Thymus (tissue), 11 donors: Measurements from ENCODE around the gene ATG5. TPM values are rescaled to one million over a fixed set of nuclear protein-coding genes. Genes with fewer than 3 reads are reported as not detected.
"Not testable (repeated sequence)": the region's sequence is repeated elsewhere in the genome, so short reads cannot be mapped to it uniquely, and the experiment has no call there.

Experiments used
- DNase-seq, 9 donors: peaks; one replicate each; pipeline ENCODE4 v3.0.0-alpha.2; 2013; ENCODE audit warnings: low spot score in 9 of 9, low read depth in 6 of 9, missing footprints in 1 of 9
- H3K27ac ChIP-seq, 2 donors: one replicate each; pipeline ENCODE4 v1.5.1; 2013; ENCODE audit warnings: control low read depth in 1 of 2, low read depth in 1 of 2, low read length in 1 of 2, mild to moderate bottlenecking in 1 of 2, moderate library complexity in 1 of 2
- H3K27me3 ChIP-seq, 2 donors: one replicate each; pipeline ENCODE4 v1.5.1; 2013; ENCODE audit warnings: low read length in 1 of 2; ENCODE audit not compliant: control insufficient read depth in 2 of 2, insufficient read depth in 1 of 2
- H3K36me3 ChIP-seq, 2 donors: one replicate each; pipeline ENCODE4 v1.5.1; 2013; ENCODE audit warnings: low read length in 1 of 2, mild to moderate bottlenecking in 1 of 2, moderate library complexity in 1 of 2; ENCODE audit not compliant: control insufficient read depth in 2 of 2, insufficient read depth in 2 of 2
- H3K4me1 ChIP-seq, 2 donors: one replicate each; pipeline ENCODE4 v1.5.1; 2013; ENCODE audit warnings: low read length in 2 of 2; ENCODE audit not compliant: control insufficient read depth in 2 of 2, insufficient read depth in 2 of 2
- H3K4me3 ChIP-seq, 2 donors: one replicate each; pipeline ENCODE4 v1.5.1; 2013; ENCODE audit warnings: low read length in 2 of 2, control low read depth in 1 of 2, mild to moderate bottlenecking in 1 of 2
- H3K9me3 ChIP-seq, 2 donors: one replicate each; pipeline ENCODE4 v1.5.1; 2013; ENCODE audit warnings: low read length in 1 of 2, mild to moderate bottlenecking in 1 of 2; ENCODE audit not compliant: control insufficient read depth in 2 of 2, insufficient read depth in 1 of 2
- WGBS: extraction: QIAGEN DNeasy Blood & Tissue Kit; methylation state at CpG from one replicate; pipeline ENCODE4 v1.1.7; 2013; 5-methylcytosine and 5-hydroxymethylcytosine counted together
- polyA plus RNA-seq: library from polyadenylated mRNA; stranded (reverse); fragments of 200-250 nt; gene quantifications from one replicate; pipeline ENCODE4 v1.2.3, GENCODE V29; 2013
- total RNA-seq: library from RNA; stranded (reverse); fragments of 120-200 nt; gene quantifications from one replicate; pipeline ENCODE4 v1.2.4, GENCODE V29; 2013
- donor health status: healthy.

ATG5 gene
- total and polyA plus RNA-seq, 2 donors = 25.2 to 36.1 TPM

DNA sequence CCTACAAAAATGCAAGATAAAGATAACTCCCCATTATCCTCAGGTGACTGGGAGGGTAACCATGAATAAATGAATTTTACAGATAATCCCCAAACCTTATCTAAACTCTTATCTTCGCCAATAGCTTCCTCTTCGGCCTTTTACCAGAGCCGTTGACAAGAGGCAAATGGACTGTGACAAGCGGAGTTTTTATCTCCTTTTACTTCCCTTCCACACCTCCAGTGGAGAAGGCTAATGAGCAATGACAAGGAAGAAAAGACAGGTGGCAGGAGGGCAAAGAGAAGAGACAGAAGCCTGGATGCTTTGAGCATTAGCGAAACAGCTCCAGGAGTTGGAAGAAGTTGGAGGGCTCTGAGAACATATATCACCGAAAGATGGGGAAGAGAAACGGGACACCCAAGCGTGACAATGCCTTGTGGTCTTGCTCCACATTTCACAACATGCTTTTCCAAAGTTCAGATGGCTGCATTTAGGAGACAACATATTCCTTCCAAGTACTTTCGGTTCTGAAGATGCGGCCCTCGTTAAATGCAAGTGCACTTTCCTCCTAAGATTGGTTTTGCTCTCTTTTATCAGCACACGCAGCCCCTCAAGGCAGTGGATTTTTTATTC lies 170.2 kb downstream of the ATG5 start:
- no peak overlapping the region for H3K4me3 ChIP-seq
- 94% methylated on average over 12 of the region's 12 CpGs for WGBS
- no peaks in the 10 kb centered on the region for H3K36me3 ChIP-seq
- no peaks in the 10 kb centered on the region for H3K27me3 ChIP-seq
- H3K9me3 ChIP-seq = no peaks in the 10 kb centered on the region
- H3K4me1 ChIP-seq = no peaks in the 10 kb centered on the region
- H3K27ac ChIP-seq = no peak overlapping the region
- no peak for DNase-seq

- H3K4me1 ChIP-seq = no peaks in the 10 kb centered on the region
- WGBS = 98% methylated on average over 8 of the region's 8 CpGs
- DNase-seq = no peak
- no peaks in the 10 kb centered on the region for H3K9me3 ChIP-seq
- H3K27me3 ChIP-seq = no peaks in the 10 kb centered on the region
- no peak overlapping the region for H3K4me3 ChIP-seq
- H3K27ac ChIP-seq = no peak overlapping the region
- no peaks in the 10 kb centered on the region for H3K36me3 ChIP-seq
Measured at GRCh38 chr6:106154326-106154725, 171.2 kb downstream of the ATG5 start.

DNA sequence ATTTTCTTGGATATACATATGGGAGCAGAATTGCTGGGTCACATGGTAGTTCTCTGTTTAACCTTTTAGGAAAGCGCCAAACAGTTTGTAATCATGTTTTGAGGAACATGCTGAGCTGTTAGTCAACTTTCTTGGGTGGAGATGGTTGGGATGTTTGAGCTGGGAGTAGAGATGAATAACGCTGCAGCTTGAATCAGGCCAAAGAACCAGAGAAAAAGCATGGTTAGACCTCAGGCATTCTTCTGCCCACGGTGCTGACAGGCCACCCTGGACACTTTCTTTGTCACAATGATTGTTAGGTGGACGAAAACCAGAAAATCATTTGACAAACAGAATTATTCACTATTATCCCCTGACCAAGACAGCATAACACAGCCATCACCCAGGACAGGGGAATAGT lies 172.6 kb downstream of the ATG5 start:
- WGBS = 92% methylated on average over 4 of the region's 4 CpGs
- Histone ChIP-seq H3K27ac (no peak overlapping the region), H3K36me3 (no peaks in the 10 kb centered on the region), H3K9me3 (no peaks in the 10 kb centered on the region), H3K27me3 (no peaks in the 10 kb centered on the region), H3K4me3 (no peak overlapping the region), H3K4me1 (no peaks in the 10 kb centered on the region)
- DNase-seq = no peak

DNA sequence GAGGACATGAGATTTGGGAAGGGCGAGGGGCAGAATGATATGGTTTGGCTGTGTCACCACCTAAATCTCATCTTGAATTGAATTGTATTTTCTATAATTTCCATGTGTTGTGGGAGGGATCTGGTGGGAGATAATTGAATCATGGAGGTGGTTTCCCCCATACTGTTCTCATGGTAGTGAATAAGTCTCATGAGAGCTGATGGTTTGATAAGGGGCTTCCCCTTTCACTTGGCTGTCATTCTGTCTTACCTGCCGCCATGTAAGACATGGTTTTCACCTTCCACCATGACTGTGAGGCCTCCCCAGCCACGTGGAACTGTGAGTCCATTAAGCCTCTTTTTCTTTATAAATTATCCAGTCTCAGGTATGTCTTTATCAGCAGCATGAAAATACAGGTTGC lies 173.1 kb downstream of the ATG5 start:
- H3K36me3 ChIP-seq, H3K9me3 ChIP-seq, H3K4me1 ChIP-seq, H3K27me3 ChIP-seq, H3K27ac ChIP-seq, H3K4me3 ChIP-seq, DNase-seq: not testable (repeated sequence)
- WGBS = 90% methylated on average over 3 of the region's 3 CpGs

GRCh38 chr6:106149472-106150069 lies 176.0 kb downstream of the ATG5 start:
- no peaks in the 10 kb centered on the region for H3K27me3 ChIP-seq
- no peaks in the 10 kb centered on the region for H3K9me3 ChIP-seq
- H3K27ac ChIP-seq = no peak overlapping the region
- peaks cover 0 to 11% of the 10 kb centered on the region in 2 donors for H3K4me1 ChIP-seq
- 65% methylated on average over 1 of the region's 1 CpG for WGBS
- no peaks in the 10 kb centered on the region for H3K36me3 ChIP-seq
- peak in 1 of 9 donors; percentile 18 for DNase-seq
- H3K4me3 ChIP-seq = no peak overlapping the region

- Histone ChIP-seq H3K27ac (no peak overlapping the region), H3K4me1 (peaks cover 0 to 17% of the 10 kb centered on the region in 2 donors), H3K4me3 (no peak overlapping the region), H3K27me3 (no peaks in the 10 kb centered on the region), H3K9me3 (no peaks in the 10 kb centered on the region), H3K36me3 (no peaks in the 10 kb centered on the region)
- 74% methylated on average over 2 of the region's 2 CpGs for WGBS
- no peak for DNase-seq
Measured at GRCh38 chr6:106147476-106147875, 178.1 kb downstream of the ATG5 start.

- no peak overlapping the region for H3K4me3 ChIP-seq
- H3K27me3 ChIP-seq = no peaks in the 10 kb centered on the region
- no peaks in the 10 kb centered on the region for H3K36me3 ChIP-seq
- no peaks in the 10 kb centered on the region for H3K9me3 ChIP-seq
- WGBS = 95% methylated on average over 2 of the region's 2 CpGs
- H3K4me1 ChIP-seq = peaks cover 2 to 22% of the 10 kb centered on the region in 2 donors
- DNase-seq = no peak
- H3K27ac ChIP-seq = no peak overlapping the region
Measured at GRCh38 chr6:106146852-106147351, 178.7 kb downstream of the ATG5 start.

DNA sequence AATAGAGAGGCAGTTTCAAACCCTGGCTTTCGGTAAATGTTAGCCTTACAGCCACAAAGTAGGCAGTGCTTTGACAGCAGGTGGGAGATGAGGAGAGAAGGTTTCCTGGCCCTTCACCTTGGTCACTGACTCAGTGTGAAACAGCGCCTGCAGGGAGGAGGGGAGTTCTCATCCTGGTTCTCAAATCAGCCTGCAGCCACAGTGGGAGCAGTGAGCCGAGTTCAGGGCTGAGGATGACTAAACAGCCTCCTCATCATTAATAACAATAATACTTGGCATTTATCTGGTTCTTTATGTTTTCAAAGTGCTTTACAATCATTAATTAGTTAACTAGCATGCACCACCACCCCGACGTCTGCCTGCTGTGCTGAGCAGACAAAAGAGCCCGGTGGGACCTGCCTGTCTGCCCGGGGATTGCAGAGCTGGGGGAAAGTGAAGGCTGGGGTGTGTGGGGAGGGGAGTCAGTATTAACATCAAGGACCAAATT lies 179.8 kb downstream of the ATG5 start:
- no peaks in the 10 kb centered on the region for H3K36me3 ChIP-seq
- H3K4me3 ChIP-seq = no peak overlapping the region
- no peaks in the 10 kb centered on the region for H3K9me3 ChIP-seq
- no peak for DNase-seq
- H3K4me1 ChIP-seq = peaks cover 10 to 30% of the 10 kb centered on the region in 2 donors
- no peaks in the 10 kb centered on the region for H3K27me3 ChIP-seq
- 86% methylated on average over 7 of the region's 7 CpGs for WGBS
- no peak overlapping the region for H3K27ac ChIP-seq

GRCh38 chr6:106145144-106145543 lies 180.4 kb downstream of the ATG5 start:
- 78% methylated on average over 4 of the region's 4 CpGs for WGBS
- no peaks in the 10 kb centered on the region for H3K27me3 ChIP-seq
- no peaks in the 10 kb centered on the region for H3K36me3 ChIP-seq
- H3K27ac ChIP-seq = no peak overlapping the region
- peak in 1 of 9 donors; percentile 33 for DNase-seq
- H3K4me3 ChIP-seq = no peak overlapping the region
- H3K9me3 ChIP-seq = no peaks in the 10 kb centered on the region
- H3K4me1 ChIP-seq = peaks cover 10 to 30% of the 10 kb centered on the region in 2 donors
